ENCODE measurements around the gene CFAP299.

Gene CFAP299

DNA sequence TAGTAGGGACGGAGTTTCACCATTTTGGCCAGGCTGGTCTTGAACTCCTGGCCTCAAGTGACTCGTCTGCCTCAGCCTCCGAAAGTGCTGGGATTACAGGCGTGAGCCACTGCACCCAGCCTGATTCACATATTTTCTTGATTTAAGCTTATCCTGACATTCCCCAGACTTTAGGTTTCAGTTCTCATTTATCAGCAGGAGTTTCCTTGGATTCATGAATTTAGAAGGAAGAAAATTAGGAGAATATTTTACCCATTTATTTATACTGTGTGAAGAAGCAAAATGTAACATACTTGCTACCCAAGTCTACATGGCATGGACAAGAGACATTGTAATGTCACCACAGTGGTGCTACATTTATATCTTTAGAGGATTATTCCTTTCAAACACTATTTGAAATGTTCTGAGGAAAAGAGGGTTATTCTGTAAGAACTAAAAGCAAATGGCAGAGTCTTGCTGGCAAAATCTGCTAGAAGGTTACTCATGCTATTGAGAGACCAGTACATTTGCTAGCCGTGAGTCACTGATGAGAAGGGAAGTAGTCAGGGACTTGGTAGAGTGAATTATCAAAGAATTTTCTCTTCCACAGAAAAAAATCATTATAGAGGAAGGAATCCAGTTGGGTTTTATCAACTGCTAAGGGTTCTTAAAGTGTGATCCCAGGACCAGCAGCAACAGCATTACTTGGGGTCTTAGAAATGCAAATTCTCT, 26.1 kb upstream of the CFAP299 start:
- TF ChIP-seq RAD21 (IDR thresholded peaks at IDR 0.05; ENCODE audit: low read depth): no peak
- TF ChIP-seq, protein P1, sequence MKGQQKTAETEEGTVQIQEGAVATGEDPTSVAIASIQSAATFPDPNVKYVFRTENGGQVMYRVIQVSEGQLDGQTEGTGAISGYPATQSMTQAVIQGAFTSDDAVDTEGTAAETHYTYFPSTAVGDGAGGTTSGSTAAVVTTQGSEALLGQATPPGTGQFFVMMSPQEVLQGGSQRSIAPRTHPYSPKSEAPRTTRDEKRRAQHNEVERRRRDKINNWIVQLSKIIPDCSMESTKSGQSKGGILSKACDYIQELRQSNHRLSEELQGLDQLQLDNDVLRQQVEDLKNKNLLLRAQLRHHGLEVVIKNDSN (IDR thresholded peaks at IDR 0.05): no peak
- no peak for TF ChIP-seq FOXM1 (IDR thresholded peaks at IDR 0.05; ENCODE audit: borderline replicate concordance, low read depth)
- TF ChIP-seq, protein P2, sequence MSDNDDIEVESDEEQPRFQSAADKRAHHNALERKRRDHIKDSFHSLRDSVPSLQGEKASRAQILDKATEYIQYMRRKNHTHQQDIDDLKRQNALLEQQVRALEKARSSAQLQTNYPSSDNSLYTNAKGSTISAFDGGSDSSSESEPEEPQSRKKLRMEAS (IDR thresholded peaks at IDR 0.05): no peak
- no peak for TF ChIP-seq TEAD4 (IDR thresholded peaks at IDR 0.05)
- TF ChIP-seq TAF1 (IDR thresholded peaks at IDR 0.05; ENCODE audit: low read depth): no peak
- TF ChIP-seq EP300 (IDR thresholded peaks at IDR 0.05; ENCODE audit: borderline replicate concordance): no peak
- no peak for TF ChIP-seq CREB1 (IDR thresholded peaks at IDR 0.05; ENCODE audit: low read depth)
- TF ChIP-seq, protein P3, sequence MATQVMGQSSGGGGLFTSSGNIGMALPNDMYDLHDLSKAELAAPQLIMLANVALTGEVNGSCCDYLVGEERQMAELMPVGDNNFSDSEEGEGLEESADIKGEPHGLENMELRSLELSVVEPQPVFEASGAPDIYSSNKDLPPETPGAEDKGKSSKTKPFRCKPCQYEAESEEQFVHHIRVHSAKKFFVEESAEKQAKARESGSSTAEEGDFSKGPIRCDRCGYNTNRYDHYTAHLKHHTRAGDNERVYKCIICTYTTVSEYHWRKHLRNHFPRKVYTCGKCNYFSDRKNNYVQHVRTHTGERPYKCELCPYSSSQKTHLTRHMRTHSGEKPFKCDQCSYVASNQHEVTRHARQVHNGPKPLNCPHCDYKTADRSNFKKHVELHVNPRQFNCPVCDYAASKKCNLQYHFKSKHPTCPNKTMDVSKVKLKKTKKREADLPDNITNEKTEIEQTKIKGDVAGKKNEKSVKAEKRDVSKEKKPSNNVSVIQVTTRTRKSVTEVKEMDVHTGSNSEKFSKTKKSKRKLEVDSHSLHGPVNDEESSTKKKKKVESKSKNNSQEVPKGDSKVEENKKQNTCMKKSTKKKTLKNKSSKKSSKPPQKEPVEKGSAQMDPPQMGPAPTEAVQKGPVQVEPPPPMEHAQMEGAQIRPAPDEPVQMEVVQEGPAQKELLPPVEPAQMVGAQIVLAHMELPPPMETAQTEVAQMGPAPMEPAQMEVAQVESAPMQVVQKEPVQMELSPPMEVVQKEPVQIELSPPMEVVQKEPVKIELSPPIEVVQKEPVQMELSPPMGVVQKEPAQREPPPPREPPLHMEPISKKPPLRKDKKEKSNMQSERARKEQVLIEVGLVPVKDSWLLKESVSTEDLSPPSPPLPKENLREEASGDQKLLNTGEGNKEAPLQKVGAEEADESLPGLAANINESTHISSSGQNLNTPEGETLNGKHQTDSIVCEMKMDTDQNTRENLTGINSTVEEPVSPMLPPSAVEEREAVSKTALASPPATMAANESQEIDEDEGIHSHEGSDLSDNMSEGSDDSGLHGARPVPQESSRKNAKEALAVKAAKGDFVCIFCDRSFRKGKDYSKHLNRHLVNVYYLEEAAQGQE (IDR thresholded peaks at IDR 0.05; ENCODE audit: low read depth): no peak
- no peak for TF ChIP-seq NFIC (IDR thresholded peaks at IDR 0.05)
- TF ChIP-seq TCF12 (IDR thresholded peaks at IDR 0.05; ENCODE audit: low read depth): no peak
- TF ChIP-seq ZBTB7A (IDR thresholded peaks at IDR 0.05; ENCODE audit: low read depth): no peak
- TF ChIP-seq CEBPB (IDR thresholded peaks at IDR 0.05): no peak
- TF ChIP-seq YY1 (IDR thresholded peaks at IDR 0.05; ENCODE audit: low read depth): no peak
- TF ChIP-seq EGR1 (IDR thresholded peaks at IDR 0.05): no peak

DNA sequence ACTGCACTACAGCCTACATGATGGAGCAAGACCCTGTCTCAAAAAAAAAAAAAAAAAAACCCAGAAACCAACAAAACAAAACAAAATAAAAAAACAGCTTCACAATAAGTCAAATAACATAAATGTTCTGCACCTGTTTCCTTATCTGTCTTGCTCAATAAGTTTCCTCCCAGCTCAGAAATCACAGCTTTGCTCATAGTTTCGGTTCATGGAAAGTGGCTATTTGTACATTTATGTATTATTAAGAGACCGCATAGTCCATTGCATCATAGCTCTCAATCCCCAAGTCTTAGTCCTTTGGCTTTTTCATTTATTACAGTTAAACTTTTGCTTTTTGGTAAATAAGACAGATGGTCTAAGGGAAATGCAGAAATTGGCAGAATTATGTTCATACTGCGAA, 24.4 kb upstream of the CFAP299 start:
- TF ChIP-seq RAD21 (IDR thresholded peaks at IDR 0.05; ENCODE audit: low read depth): no peak
- TF ChIP-seq, protein P3 (IDR thresholded peaks at IDR 0.05; ENCODE audit: low read depth): no peak
- TF ChIP-seq TCF12 (IDR thresholded peaks at IDR 0.05; ENCODE audit: low read depth): no peak
- TF ChIP-seq EGR1 (IDR thresholded peaks at IDR 0.05): no peak
- TF ChIP-seq, protein P1 (IDR thresholded peaks at IDR 0.05): no peak
- no peak for TF ChIP-seq YY1 (IDR thresholded peaks at IDR 0.05; ENCODE audit: low read depth)
- no peak for TF ChIP-seq NFIC (IDR thresholded peaks at IDR 0.05)
- TF ChIP-seq CREB1 (IDR thresholded peaks at IDR 0.05; ENCODE audit: low read depth): no peak
- no peak for TF ChIP-seq CEBPB (IDR thresholded peaks at IDR 0.05)
- no peak for TF ChIP-seq FOXM1 (IDR thresholded peaks at IDR 0.05; ENCODE audit: borderline replicate concordance, low read depth)
- no peak for TF ChIP-seq EP300 (IDR thresholded peaks at IDR 0.05; ENCODE audit: borderline replicate concordance)
- no peak for TF ChIP-seq TEAD4 (IDR thresholded peaks at IDR 0.05)
- TF ChIP-seq TAF1 (IDR thresholded peaks at IDR 0.05; ENCODE audit: low read depth): no peak
- TF ChIP-seq ZBTB7A (IDR thresholded peaks at IDR 0.05; ENCODE audit: low read depth): no peak
- TF ChIP-seq, protein P2 (IDR thresholded peaks at IDR 0.05): no peak

DNA sequence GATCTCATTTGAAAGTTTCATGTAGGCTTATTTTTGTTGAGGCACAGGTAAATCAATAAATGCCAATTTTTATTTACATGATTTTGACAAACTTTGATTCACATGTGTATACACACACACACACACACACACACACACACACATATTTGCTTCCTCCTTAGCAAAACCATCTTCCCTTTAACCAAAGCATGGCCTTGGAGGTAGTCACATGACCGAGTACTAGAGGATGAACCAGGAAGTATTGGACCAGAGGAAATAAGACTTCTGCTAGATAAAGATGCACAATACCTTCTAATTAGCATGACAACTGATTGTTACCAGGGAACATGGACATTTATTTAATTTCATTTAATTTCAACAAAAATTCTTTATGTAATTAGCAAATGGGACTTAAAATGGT, 23.4 kb upstream of the CFAP299 start:
- no peak for TF ChIP-seq ZBTB7A (IDR thresholded peaks at IDR 0.05; ENCODE audit: low read depth)

DNA sequence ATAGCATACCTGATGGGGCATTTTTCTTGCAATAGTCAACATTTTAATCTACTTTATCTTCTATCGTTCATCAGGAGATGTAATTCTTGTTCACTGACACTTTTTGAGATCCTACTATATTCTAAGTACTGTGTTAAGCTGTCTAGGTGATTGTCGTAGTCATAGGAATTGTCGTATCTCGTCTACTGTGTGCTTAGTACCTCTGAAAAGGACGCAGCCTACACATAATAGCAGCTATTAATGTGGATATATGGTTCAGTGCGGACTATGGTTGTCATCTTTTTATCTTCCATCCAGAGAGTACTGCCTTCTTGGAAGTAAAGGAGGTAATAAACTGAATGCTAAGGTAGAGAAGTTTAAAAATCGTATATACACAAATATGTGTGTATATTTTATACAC, 21.9 kb upstream of the CFAP299 start:
- TF ChIP-seq, protein P3 (IDR thresholded peaks at IDR 0.05; ENCODE audit: low read depth): no peak
- TF ChIP-seq TEAD4 (IDR thresholded peaks at IDR 0.05) (no peak), CREB1 (IDR thresholded peaks at IDR 0.05; ENCODE audit: low read depth) (no peak), EP300 (IDR thresholded peaks at IDR 0.05; ENCODE audit: borderline replicate concordance) (no peak), RAD21 (IDR thresholded peaks at IDR 0.05; ENCODE audit: low read depth) (no peak), YY1 (IDR thresholded peaks at IDR 0.05; ENCODE audit: low read depth) (no peak), FOXM1 (IDR thresholded peaks at IDR 0.05; ENCODE audit: borderline replicate concordance, low read depth) (no peak), ZBTB7A (IDR thresholded peaks at IDR 0.05; ENCODE audit: low read depth) (no peak)
- TF ChIP-seq, protein P1 (IDR thresholded peaks at IDR 0.05): no peak
- TF ChIP-seq, protein P2 (IDR thresholded peaks at IDR 0.05): no peak

Data from Ishikawa (cell line).